ENCODE results near the gene HOXB4.
"Not testable (repeated sequence)": the region's sequence is repeated elsewhere in the genome, so short reads cannot be mapped to it uniquely, and the experiment has no call there.

HOXB4 gene

DNA sequence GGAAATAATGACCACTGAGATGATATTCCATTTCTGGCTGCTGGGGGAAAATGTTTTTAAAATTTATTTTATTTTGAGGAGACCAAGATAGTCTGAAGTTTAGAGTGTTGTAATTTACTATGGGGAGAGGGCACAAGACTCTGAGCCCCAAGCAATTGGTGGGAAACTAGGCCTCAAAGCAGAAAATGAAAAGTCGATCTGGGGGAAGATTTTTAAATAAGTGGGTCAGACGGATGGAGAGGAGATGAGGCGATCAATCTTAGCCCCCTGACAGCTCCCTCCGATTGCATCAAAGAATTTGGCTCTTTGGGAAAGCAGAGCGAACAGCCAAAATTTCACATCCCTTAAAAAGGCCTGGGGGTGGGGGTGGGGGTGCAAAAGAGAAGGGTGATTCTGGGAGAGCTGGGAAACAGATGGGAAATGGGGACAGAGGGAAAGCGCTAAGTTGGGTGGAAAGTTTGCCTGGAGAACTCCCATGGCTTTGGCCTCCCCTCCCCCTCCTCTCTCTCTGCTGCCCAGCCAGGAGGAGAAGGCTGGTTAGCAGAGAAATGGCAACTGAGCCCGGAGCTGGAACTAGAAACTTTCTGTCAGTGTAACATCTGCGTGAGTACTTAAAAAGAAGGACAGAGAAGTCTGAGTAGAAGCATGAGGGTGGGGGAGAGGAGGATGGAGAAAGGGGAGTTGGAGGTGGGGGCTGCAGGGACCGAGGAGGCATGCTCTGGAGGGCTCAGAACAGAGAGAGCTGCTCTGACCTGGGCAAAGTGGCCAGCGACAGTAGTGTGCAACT, 31.8 kb downstream of the HOXB4 start:
- no peak for DNase-seq

- DNase-seq, result no peak
Measured at GRCh38 chr17:48545539-48545938, 32.6 kb downstream of the HOXB4 start.

- DNase-seq, result no peak
Measured at GRCh38 chr17:48545022-48545375, 33.2 kb downstream of the HOXB4 start, which contains the start of gene HOXB2. TSS of gene HOXB2 (minus strand) at chr17:48545109. CDS start at chr17:48544911, 198 bp downstream.

DNA sequence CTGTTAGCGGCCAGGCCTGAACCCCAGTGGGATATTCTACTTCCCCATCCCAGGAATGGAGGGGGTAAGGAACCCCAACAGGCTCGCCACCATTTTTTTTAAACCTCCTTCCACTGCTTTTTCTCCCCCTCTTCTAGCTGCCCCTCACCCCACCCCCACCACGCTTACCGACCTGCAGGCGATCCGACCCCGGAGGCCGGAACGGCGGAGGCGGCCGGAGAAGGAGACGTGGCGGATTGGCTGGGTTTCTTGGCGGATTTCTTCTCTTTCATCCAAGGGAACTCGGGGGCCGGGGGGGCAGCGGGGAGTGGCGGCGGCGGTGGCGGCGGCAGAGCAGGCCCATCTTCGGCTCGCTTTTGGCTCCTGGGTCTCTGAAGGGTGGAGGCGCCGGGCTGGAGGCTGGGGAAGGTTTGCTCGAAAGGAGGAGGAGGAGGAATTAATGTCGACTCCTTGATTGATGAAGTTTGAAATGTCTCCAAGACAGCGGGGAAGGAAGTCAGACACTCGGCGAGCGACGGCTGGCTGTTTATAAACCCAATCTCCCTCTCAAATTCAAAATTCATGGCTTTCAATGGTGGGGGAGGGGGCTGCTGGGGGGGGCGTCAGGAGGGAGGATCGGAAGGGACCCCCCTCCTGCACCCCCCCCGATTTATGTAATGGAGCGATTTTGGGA, 33.7 kb downstream of the HOXB4 start:
- peak; percentile 56 for DNase-seq

DNA sequence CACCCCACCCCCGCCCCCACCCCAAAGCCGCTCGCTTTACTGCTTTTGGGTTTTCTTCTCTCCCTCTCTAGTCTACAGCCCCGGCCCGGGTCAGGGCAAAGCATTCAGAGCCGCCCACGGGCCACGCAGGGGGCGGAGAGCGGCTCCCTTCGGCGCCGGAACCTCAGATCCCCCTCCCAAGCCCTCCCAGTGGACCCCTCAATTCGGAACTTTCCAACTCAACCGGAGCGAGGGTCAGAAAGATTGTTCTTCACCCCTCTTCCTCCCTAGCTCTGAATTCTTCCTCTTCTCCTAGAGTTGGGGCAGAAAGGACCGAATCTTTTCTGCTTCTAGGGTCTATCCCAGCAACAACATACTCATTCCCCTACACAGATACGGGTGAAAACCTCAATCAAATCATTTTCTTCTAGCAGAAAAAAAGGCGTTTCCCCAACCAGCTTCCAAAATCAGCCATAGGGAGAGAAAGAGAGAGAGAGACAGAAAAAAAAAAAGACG, 34.2 kb downstream of the HOXB4 start:
- no peak for DNase-seq

DNA sequence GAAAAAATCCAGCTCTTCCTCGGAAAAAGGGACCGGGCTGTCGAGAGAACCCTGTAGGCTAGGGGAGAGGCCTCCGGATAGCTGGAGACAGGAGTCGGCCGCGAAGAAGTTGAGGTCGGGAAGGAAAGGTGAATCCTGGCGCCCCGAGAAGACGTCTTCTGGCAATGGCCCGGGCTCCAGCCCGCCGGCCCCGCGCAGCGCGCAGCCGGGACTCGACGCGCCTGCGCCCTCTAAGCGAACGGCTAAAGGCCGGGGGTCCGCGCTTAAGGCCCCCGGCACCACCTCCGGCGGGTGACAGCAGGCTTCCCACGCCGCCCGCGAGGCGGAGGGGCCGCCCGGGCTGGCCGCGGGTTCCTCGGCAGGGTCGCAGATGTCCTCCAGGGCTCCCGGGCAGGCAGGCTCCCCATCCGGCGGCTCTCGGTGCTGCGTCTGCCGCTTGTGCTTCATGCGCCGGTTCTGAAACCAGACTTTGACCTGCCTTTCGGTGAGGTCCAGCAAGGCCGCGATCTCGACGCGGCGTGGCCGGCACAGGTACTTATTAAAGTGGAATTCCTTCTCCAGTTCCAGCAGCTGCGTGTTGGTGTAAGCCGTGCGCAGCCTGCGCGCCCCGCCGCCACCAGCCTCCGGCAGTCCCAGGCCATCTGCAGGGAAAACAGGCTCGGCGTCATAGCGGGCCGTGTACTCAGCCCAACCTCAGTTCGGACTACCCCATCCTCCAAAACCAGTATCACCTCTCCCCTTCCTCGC, 34.9 kb downstream of the HOXB4 start:
- DNase-seq, result peak; percentile 72

GRCh38 chr17:48542698-48543106, 35.4 kb downstream of the HOXB4 start:
- DNase-seq, result no peak

GRCh38 chr17:48542114-48542656, 36.0 kb downstream of the HOXB4 start:
- DNase-seq, result peak; percentile 43

DNA sequence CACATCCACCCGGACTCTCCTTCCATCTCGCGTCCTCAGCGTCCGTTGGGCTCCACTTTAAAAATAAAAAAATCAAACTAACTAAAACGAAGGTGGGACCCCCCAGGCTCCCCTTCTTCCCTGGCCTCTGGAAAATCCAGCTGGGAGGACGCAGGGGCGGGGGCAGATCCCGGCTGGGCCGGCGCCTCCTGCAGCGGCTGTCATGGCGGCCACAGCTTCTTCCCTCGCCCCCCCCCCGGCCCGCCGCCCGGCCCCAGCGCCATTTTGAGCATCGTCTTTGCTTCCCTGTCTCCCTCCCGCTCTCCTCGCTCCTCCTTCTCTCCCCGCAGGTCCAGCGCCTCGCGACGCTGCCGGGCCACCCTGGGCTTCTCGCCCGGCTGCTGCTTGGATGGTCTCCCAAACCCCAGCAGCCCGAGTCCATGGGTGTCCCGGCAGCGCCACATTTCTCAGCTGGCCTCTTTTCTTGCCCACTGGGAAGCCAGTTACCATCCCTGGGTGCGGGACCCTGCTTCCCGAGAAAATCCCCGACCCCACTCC, 36.5 kb downstream of the HOXB4 start:
- peak; percentile 52 for DNase-seq

GRCh38 chr17:48541036-48541576, 37.0 kb downstream of the HOXB4 start:
- DNase-seq, result peak; percentile 7

DNA sequence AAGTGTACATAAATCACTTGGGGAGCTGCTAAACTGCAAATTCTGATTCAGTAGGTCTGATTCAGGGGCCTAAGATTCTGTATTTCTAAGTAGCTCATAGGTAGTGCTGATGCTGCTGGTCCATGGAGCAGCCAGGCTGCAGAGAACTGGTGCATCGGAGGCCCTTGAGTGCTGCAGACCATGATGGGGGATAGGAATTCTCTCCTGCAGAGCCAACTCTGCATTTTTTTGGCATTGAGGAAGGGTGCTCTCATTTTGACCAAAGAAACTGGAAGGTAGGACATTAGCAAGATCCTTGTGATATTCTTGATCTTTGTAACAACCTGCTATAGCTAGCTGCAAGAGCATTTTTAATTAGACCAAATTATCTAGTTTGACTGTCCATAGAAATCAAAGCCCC, 37.9 kb downstream of the HOXB4 start:
- no peak for DNase-seq

DNA sequence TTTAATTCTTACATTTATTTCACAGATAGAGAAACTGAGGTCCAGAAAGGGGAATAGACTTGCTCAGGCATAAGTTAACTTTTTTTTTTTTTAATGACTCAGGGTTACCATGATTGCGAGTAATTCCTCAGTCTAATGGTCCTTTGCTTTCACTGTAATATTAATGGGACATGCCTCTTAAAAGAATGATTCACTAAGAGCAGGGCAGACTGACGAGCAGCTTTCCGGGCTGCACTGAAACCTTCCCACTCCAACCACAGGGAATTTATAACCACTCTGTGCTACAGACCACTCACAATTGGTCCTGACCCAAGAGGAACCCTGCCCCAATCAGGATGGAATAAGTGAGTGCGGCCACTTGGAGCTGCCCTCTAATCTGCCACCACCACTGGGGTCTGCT, 39.0 kb downstream of the HOXB4 start:
- DNase-seq, result no peak

- no peak for DNase-seq
Measured at GRCh38 chr17:48537316-48537715, 40.8 kb downstream of the HOXB4 start.

DNA sequence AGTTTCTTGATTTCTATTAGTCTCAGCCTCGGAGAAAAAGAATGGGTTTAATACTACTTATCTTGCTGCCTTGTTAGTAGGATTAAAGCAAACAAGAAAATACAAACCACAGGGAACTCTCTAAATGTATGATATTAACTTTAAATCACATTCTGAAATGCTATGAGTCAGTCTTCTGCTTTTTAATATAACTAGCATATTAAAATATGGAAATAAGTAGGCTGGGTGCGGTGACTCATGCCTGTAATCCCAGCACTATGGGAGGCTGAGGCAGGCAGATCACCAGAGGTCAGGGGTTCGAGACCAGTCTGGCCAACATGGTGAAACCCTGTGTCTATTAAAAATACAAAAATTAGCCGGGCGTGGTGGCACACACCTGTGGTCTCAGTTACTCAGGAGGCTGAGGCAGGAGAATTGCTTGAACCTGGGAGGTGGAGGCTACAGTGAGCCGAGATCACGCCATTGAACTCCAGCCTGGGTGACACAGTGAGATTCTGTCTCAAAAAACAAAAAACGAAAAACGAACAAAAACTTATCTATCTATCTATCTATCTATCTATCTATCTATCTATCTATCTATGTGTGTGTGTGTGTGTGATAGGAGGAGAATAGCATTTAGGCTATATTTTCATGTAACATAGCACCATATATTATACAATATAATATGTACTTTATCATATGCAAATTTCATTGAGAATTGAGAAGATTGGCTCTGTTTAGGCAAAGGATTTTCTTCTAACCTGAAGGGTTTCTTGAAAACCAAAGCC, 42.2 kb downstream of the HOXB4 start:
- not testable (repeated sequence) for DNase-seq

- no peak for DNase-seq
Measured at GRCh38 chr17:48532261-48532660, 45.9 kb downstream of the HOXB4 start.

GRCh38 chr17:48530887-48531272, 47.3 kb downstream of the HOXB4 start, which contains the start of gene HOXB1:
TSS of gene HOXB1 (minus strand) at chr17:48531011. CDS start at chr17:48530904, 107 bp downstream.
- no peak for DNase-seq

DNA sequence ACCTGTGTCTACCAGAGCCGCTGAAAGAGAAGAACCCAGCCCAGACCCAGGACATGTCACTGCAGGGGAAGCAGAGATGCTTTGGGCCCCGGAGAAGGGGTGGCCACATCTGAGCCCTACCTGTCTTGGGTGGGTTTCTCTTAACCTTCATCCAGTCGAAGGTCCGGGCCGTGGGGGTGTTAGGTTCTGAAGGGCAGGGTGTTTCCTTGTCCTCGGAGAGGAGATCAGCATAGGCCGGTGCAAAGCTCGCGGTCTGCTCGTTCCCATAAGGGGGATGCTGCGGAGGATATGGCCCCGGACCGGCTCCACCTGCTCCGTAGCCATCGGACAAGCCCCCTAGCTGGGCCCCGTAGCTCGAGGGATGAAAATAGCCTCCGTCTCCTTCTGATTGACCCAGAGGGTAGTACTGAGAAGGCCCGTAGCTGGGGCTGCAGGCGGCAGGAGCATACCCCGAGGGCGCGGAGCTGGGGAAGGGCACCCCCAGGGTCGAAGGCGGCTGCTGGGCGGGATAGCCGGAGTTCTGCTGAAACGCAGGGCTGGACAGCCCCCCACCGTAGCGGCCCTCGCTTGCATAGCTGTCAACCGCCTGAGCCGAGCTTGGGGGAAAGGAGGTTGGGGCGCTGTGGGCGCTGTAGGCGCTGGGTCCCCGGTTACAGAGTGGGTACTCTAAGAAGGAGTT, 47.8 kb downstream of the HOXB4 start:
- no peak for DNase-seq

- no peak for DNase-seq
Measured at GRCh38 chr17:48529683-48530009, 48.5 kb downstream of the HOXB4 start.

- DNase-seq, result no peak
Measured at GRCh38 chr17:48528936-48529682, 49.0 kb downstream of the HOXB4 start.

DNA sequence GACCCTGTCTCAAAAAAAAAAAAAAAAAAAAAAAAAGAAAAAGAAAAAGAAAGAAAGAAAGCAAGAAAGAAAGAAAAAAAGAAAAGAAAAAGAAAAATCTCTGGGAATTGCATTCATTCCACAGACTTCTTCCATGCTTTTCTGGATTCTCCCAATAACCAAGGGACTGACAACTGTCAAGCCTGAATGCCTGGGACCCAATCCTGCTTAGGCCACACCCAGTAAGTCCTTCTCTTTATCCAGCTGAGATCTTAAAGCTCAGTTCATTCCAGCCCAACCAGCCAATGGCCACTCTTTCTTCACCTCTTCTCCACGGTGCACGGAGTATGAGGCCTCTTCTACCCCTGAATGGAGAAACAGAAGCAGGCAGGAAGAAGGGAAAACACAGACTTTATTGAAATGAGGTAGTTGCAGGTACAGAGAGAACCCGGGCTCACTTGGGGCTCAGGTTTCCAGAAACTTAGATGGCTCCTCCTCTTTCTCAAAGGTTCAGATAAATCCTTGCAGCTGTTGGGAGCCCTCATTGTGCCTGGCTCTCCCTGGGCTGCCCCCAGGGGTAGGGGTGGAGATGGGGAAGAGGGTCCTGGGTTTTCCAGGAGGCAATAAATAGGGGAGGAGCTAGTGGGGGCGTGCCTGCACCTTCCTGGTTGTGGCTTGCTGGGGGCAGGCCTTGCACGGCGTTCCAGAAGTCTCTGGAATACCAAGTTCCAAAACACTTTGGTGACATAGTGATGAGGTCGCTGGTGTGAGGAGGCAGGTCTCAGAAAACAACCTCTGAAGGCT, 49.8 kb downstream of the HOXB4 start:
- DNase-seq, result no peak

All from CD4-positive, alpha-beta T cell treated with Interleukin-17A for 1 hour (primary cell).